SIG-M5 treated with dmso at 0.1 percent for 504 hours (cell line): Measurements from ENCODE around the gene SEC61A1.

Experiments used
- DNase-seq: peaks from one replicate; lab custom pipeline; 2025; ENCODE audit not compliant: unreplicated experiment; lab: John Stamatoyannopoulos, UW

The SEC61A1 gene

DNA sequence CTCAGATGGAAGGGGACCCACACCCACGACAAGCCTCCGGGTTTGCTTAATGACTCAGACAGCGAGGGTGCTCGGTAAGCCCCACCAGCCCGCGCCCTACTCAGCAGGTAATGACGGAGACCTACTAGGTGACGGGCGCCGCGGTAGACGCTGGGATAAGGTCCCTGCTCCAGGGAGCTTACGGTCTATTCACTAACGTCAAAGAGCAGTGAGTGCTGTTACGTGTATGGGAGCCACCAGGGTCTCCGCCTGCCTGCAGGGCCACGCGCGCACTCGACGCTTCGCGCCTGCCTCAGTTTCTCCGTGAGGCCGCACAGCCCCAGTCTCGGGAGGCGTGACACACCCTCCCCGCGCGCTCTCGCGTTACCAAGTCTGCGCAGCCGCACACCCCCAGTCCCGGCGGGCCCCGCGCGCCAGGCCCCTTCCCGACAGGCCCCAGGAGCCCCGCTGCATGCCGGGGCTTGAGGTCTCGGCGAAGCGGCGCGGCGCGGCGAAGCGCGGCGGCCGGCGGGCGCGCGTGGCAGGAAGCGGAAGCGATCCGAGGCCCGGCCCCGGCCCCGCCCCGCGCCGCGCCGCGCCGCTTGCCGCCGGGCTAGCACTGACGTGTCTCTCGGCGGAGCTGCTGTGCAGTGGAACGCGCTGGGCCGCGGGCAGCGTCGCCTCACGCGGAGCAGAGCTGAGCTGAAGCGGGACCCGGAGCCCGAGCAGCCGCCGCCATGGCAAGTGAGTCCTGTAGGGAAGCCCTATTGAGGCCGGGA is at the start of gene SEC61A1:
TSS of gene SEC61A1 (plus strand) at position 601 of the 758 bp plus-strand sequence. CDS start at position 717, 116 bp downstream.
- peak; percentile 91 for DNase-seq

DNA sequence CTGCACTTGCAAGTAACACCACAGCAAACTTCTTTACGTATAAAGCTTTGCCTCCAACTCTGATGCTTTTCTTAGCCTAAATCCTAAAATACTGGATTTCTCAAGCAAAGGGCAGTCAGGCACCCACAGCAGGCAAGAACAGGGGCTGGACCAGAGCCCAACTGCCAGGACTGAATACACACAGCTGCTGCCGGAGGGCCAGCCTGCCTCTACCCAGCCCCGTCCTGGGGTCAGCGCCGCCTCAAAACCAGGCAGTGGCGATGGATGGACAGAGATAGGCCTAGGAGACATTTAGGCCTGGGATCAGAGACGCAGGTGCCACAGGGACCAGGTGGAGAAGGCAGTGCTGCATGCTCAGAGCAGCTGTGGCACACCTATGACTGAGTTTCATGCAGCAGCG is 47.6 kb upstream of the SEC61A1 start:
- no peak for DNase-seq

DNA sequence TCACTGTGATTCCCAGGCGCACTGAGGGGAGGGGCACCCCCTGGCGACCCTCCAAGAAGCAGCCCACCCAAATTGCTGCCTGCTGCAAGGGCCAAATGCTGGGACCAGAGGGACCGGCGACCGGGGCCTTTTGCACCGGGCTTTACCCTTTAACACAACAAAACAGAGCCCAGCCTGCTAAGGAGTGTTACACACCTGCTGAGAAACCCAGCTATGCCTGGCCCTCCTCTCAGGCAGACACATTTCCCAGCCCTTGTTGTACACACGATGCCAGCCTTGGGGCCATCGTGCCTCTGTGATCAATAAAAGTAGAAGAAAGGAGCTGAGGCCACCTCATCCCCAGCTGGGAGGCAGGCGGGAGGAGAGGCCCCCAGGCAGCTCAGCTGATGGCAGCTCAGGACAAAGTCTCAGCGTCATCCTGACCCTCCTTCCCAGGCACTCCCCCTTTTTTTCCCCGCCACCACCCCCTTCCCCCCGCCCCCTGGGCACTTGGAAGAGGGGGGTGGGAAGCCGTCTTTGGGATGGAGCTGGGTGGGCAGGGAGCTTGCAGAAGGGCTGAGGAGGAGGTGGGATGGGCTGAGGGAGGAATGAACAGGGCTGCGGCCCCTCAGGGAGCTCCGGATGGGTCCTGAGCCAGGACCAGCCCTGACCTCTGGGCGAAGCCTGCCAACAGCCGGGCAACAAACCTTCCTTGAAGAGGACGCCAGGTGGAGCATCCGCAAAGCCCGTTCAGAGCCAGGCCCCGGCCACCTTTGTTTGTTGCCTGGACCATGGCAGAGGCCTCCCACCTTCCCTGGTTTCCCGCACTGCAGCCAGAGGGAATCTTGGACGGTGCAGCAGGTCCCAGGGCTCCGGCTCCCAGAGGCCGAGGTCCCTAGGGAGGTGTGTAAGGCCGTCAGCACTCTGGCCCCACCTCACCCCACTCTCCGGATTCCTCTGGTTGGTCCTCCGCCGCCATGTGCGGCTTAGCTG is 45.9 kb upstream of the SEC61A1 start:
- no peak for DNase-seq

DNA sequence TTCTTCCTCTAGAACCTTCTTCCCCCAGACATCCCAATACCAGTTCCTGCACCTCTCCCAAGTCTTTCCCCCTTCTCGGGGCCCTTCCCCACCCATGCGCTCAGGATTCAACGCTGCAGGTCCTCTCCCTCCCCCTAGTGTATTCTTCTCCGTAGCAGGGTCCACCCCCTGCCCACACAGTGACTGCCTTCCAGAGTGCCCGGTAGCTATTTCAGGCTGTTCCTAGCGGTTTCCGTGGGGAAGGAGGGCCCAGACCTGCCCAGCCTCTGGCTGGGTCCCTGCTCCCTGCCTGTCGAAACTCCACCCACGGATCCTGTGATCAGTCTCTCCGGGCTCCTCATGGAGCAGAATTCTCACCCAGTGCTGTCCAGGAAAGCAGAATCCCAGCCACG is 45.2 kb upstream of the SEC61A1 start:
- DNase-seq: no peak

DNA sequence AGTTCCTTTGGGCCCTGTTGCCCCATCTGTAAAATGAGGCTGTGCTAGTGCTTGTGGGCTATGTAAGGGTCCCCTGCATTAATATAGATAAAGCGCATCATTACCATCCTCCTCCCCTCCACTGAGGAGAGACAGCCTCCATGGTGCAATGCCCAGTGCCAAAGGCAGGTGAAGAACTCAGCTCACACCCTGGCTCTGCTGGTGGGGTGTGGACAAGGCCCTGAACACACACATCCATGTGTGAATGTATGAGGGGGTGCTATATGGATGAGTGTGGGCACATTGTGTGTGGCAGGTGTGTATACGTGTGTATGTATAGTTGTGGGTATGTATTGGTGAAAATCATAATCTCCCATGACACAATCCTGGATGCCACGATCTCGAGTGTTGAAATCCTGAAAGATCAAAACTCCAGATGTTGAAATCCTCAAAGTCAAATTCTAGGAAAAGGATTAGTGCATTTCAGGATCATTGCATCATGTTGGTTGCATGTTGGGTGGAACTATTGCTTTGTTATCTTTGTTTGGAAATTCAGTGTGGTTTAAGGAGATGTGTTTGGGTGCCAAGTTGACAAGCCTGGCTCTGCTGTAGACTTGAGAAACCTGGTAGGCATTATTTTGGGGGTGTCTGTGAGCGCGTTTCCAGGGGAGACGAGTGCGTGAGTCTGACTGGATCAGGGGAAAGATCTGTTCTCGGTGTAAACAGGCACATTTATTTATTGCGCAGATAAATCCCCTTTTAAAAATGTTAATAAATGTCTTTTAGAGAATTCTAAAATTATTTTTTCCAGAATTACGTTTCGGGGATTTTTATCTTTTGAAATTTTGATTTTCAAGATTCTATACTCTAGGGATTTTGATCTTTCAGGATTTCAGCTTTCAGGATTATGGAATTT is 42.0 kb upstream of the SEC61A1 start:
- no peak for DNase-seq

DNA sequence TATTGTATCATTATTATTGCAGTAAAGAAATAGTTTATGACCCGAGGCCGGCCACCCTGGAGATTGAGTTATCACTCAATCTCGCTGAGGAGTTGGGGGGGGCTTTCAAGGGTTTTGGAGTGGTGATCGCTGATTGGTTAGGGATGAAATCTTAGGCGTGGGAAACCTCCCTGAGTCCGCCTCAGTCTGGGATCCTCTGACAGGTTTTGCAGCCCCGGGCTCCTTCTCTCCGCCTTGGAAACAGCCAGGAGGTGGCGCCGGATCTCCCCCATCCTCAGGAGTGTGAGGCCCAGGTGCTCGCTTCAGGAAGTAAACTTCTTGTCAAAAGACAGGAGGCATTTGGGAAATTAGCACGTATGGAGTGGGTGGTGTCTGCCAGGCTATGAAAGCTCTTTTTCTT is 41.1 kb upstream of the SEC61A1 start:
- peak; percentile 35 for DNase-seq

DNA sequence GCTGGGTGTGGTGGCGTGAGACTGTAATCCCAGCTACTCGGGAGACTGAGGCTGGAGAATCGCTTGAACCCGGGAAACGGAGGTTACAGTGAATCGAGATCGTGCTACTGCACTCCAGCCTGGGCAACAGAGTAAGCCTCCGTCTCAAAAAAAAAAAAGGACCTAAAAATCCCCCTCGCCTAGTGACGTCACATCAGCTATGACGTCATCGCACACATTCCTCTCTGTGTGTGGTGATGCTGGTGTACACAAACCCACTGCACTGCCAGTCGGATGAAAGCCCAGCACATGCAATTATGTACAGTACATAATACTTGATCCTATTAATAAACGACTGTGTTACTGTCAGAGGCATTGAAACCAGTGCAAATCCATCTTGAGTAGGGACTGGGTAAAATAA is 40.2 kb upstream of the SEC61A1 start:
- no peak for DNase-seq

DNA sequence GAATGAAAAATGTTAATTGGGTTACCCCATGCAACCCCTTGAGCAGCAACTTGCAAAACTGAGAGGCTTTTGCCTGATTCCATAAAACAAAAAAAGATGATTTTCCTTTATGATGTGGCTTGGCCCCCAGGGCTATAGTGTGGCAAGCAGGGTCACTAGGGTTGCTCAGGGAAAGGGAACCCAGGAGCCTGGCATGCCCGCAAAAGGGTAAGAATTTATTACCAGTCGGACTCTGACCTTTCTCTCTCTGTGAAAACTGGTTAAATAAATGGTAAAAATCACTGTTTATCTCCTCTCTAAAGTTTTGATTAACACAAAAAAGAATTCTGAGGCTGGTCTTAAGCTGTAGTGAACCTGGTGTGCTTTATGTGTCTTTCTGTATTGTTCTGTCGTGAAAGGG is 37.7 kb upstream of the SEC61A1 start:
- DNase-seq: no peak

DNA sequence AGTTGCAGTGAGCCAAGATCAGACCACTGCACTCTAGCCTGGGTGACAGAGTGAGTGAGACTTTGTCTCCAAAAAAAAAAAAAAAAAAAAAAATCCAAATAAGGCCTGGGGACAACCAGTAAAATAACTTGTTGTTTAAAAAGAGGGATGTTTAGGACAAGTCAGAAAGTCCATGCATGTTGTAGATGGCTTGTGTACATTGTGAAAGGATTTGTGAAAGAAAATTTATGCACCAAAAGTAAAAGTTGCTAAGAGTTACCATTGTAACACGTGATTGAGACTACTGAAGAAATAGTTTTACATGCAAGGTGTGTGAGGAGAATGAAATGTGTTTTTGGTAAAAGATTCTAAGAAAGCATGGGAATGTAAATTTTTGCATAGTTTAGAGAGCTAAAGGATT is 35.7 kb upstream of the SEC61A1 start:
- DNase-seq: no peak

DNA sequence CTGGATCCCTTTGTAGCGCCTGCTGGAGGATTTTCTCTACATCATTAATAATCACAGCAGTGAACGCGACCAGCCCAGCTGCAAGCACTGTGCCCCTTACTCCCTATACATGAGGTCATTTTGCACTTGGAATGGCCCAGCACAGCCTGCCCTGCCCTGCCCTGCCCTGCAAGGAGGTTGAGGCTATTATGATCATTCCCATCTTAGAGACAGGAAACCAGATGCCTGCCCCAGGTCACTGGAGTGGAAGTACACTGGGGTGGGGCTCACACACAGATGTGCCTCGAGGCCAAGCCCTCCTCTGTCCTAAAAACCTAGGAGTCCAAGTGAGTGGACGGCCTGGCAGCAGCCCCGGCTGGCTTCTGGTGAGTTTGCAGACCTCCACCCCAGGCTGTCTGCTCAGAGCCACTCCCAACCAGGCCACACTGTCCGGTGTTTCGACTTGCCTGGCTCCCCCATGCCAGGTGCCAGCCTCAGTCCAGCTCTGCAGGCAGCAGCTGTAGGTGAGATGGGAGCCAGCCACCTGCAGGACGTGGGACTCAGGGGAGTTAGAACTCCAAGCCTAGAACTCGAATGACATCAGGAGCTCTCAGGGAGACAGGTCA is 30.4 kb upstream of the SEC61A1 start:
- no peak for DNase-seq

DNA sequence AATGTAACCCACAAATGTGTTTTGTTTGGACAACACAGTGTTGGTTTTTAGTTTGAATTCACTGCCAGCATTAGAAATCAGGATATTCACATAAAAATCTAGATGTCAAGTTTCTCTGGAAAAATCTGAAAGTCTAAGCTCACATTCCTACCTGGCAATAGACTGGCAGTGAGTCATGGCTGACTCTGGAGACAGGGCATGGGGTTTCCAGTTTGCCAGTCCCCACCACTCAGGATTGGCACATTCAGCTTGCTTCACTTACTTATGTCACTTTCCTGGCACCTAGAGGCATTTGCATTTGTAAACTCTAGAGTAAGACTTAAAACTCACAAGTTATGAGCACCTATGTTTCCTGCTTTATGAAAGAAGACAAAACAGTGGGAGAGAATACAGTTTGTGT is 19.1 kb upstream of the SEC61A1 start:
- no peak for DNase-seq

DNA sequence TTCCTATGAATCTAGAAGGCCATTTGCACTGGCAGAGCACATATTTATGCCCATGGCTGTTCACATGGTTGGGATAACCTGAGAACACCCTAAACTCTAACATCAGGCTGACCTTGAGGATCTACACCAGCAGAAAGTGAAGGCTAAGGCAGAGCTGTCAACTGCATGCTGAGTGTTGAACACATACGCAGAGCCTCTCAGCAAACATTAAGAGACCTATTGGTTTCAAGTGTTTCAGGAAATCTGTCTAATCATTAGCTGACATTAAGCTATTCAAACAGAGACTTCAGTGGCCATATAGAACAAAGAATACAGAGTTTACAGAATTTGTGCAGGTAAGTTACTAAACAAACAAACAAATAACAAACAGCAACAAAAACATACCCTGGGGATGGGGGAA is 16.1 kb upstream of the SEC61A1 start:
- DNase-seq: no peak

DNA sequence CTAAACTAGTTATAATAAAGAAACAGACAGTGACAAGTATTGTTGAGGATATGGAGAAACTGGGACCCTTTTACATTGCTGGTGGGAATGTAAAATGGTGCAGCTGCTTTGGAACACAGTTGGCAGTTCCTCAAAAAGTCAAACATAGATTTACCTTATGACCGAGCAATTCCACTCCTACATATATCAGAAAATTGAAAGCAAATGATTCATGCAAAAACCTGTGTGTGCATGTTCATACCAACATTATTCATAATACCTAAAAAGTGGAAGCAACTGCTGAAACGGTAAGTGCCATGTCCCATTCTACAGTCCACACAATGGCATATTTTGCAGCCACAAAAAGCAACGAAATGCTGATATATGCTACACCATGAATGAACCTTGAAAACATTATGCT is 12.2 kb upstream of the SEC61A1 start:
- DNase-seq: no peak

DNA sequence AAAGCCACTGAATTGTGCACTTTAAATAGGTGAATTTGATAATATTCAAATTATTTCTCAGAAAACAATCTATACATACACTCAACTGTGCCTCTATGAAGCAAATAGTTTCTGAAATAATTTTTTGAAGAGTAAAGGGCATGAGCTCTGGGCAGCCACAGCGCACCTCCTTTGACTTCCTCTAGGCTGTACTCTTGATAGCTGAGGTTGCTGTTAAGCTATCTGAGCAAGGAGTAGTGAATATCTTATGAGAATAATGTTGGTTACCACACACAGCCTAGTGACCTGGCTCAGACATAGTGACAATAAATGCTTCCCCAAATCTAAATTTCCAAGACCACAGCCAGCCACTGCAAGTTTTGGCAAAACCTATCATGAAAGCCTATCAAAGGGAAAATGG is 11.6 kb upstream of the SEC61A1 start:
- no peak for DNase-seq

DNA sequence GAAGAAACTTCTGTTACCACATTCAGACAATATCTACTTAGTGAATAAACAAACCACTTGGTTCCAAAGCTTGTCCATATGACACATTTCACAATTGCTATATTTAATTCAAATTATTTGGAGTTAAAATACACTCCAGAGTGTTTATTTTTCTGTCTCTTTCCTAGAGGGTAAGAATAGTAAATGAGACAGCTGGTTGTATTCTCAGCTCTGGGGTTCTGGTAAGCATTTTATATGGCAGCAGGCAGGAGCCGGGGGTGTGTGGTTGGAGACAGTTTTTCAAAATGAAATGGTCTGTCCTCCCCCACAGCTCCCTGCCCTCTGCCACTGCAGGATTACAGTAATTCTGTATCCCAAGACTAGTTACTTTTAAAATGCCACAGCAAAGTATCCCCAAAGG is 10.9 kb upstream of the SEC61A1 start:
- no peak for DNase-seq

DNA sequence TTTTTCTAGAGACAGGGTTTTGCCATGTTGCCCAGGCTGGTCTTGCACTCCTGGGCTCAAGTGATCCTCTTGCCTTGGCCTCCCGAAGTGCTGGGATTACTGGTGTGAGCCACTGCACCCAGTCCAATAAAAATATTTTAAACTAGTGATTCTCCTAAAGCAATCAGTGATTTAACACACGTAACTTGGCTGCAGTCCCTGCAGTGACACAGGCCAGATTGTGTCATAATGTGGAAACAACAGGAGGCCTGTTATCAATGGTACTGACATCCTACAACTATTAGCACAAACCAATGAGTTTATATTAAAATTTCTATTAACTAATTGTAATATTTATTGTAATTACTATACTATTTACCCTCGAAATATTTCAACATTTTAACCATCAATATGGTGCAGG is 1.6 kb upstream of the SEC61A1 start:
- DNase-seq: no peak

DNA sequence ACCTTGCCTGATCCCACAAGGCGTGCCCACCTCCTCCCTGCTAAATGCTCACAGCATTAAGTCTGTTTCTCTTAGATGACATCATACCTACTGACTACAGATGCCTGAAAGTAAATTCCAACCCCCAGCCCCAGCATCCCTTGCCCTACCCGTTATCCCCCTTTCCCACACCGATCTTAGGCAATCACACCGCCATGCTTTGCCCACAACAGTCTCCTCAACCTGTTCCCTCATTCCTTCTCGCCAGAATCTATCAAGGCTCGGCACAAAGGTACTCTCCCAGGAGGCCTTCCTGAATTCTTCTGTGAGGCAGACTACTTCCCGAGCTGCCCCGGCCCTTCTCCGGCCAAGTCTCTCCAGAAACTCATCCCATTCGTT is 789 bp upstream of the SEC61A1 start:
- DNase-seq: peak; percentile 46

DNA sequence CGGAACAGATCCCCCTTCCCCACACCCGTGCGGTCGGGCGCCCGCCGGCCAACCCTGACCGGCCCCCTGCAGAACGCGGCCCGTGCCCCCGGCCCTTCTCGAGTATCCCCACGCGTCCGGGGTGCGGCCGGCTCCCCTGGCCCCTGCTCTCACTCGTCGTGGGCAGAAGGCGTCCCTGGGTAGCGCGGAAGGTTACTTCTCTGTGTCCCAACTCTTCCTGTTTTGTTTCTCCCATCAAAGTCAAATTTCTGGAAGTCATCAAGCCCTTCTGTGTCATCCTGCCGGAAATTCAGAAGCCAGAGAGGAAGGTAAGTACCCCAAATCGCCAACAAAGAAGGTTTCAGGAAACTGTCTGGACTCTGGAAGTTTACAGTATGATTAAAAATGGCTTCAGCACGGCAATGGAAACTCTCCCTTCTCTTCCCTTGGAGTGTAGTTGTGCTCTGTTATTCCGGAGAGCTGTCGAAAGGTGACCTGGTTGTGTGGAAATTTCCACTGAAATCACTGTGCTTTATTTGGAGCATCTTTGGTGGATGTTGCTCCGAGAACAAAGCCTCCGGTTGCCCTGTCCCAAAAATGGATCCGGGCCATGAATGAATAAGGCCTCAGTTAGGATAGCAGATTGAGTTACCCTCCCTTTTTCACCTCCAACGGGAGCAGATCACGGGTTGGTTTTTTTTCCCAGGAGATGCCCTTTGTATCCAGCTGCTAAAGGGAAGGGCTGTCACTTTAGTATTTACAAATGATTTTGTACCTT is 536 bp downstream of the SEC61A1 start:
- no peak for DNase-seq

DNA sequence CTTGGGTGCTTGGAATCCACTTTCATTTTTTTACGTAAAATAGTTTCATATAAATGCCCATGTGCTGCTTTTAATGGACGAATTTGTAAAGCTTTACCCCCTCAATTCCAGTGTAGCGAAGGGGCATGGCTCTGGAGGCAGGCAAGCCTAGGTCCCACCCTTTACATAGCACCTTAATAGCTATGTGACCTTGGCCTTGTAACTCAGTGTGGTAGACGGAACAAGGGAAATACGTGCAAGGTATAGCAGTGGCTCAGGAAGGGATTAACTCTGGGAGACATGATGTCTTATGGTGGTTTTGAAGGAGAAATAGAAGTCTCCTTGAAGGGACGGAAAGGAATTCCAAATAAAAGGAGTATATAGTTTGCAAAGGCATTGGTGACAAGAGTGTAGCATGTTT is 1.4 kb downstream of the SEC61A1 start:
- DNase-seq: no peak

DNA sequence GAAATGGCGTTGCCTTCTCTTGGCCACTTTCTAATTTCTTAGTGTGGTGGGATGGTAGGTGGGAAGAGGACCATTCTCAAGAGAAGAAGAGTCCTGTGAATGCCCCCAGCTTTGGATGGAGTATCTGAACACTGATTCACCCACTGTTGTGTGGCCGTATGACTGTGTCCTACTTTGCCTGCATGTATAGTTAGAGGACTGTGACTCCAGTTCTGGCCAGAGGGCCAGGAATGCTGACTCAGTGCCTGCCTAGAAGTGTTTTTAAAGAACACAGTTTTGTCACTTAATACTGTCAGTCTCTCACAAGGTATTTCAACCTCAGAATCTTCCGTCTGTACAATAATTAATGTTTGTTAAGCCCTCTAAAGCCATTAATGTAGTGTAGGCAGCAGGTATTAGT is 2.1 kb downstream of the SEC61A1 start:
- DNase-seq: no peak
